Liver (tissue), 3 donors: Measurements from ENCODE around the gene ELP4.

Experiments used
- GABPA ChIP-seq, 2 donors: IDR thresholded peaks in 1 of 2; conservative IDR thresholded peaks in 1 of 2; 2 replicates each; pipeline ENCODE4 v1.6.1; 2016; ENCODE audit warnings: antibody characterized with exemption in 2 of 2, mild to moderate bottlenecking in 1 of 2, moderate library complexity in 1 of 2
- HNF4A ChIP-seq, 2 donors: conservative IDR thresholded peaks; 2 replicates each; pipeline ENCODE4 v1.6.1; 2016; ENCODE audit warnings: antibody characterized with exemption in 2 of 2, mild to moderate bottlenecking in 2 of 2
- MAX ChIP-seq: IDR thresholded peaks from 2 replicates; pipeline ENCODE4 v1.6.1; 2016; ENCODE audit warnings: antibody characterized with exemption
- RAD21 ChIP-seq, 2 donors: IDR thresholded peaks; 2 replicates each; pipeline ENCODE4 v1.6.1; 2016; ENCODE audit warnings: antibody characterized with exemption in 2 of 2, mild to moderate bottlenecking in 2 of 2
- TAF1 ChIP-seq: conservative IDR thresholded peaks from 2 replicates; pipeline ENCODE4 v1.6.1; 2016; ENCODE audit warnings: antibody characterized with exemption, mild to moderate bottlenecking
- TF ChIP-seq, protein P1 (sequence below): IDR thresholded peaks from 2 replicates; pipeline ENCODE4 v1.6.1; 2016; ENCODE audit warnings: antibody characterized with exemption, mild to moderate bottlenecking
- TF ChIP-seq, protein P2 (sequence below): fragments of 150-350 bp; IDR thresholded peaks from 2 replicates; pipeline ENCODE4 v1.5.1; 2017; ENCODE audit warnings: improper control_type of control experiment, low read depth, low read length; ENCODE audit not compliant: missing input control
- TF ChIP-seq, protein P3 (sequence below): IDR thresholded peaks from 2 replicates; pipeline ENCODE4 v1.6.1; 2016; ENCODE audit warnings: antibody characterized with exemption
- donor health status: healthy.
- donor health status: healthy.

DNA sequence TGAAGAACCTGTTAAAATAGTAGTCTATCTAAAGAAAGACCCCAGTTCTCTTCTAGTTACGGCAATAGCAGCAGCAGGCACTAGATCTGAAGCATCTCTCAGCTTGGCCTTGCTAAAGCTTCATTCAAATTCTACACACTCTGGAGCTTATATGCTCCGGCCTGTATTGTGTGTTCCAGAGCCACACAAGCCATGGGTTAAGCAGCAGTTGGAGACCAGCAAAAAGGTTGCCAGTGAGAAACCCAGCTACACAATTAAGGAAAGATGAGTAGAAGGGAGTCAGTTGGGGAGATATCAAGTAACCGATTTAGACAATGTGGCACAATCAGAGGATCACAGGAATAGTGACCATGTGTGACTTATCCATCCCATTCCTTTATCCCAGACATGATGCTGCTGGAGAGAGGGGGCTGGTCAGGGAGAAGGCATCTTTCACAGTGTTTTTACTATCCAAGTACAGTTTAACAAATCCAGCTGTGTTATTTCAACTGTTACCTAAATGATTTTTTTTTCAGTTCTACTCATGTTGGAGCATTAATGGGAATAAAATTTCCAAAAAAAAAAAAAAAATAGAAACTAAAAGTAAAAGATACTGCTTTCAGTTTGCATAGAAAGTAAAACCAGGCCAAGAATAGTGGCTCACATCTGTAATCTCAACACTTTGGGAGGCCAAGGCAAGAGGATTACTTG is 260.6 kb downstream of the ELP4 start:
- TF ChIP-seq GABPA (IDR thresholded peaks at IDR 0.05 in 1 of 2, conservative IDR thresholded peaks at IDR 0.05 in 1 of 2) (no peak), RAD21 (IDR thresholded peaks at IDR 0.05) (no peak), TAF1 (no peak), HNF4A (conservative IDR thresholded peaks at IDR 0.05) (no peak), MAX (no peak)
- TF ChIP-seq, protein P1, sequence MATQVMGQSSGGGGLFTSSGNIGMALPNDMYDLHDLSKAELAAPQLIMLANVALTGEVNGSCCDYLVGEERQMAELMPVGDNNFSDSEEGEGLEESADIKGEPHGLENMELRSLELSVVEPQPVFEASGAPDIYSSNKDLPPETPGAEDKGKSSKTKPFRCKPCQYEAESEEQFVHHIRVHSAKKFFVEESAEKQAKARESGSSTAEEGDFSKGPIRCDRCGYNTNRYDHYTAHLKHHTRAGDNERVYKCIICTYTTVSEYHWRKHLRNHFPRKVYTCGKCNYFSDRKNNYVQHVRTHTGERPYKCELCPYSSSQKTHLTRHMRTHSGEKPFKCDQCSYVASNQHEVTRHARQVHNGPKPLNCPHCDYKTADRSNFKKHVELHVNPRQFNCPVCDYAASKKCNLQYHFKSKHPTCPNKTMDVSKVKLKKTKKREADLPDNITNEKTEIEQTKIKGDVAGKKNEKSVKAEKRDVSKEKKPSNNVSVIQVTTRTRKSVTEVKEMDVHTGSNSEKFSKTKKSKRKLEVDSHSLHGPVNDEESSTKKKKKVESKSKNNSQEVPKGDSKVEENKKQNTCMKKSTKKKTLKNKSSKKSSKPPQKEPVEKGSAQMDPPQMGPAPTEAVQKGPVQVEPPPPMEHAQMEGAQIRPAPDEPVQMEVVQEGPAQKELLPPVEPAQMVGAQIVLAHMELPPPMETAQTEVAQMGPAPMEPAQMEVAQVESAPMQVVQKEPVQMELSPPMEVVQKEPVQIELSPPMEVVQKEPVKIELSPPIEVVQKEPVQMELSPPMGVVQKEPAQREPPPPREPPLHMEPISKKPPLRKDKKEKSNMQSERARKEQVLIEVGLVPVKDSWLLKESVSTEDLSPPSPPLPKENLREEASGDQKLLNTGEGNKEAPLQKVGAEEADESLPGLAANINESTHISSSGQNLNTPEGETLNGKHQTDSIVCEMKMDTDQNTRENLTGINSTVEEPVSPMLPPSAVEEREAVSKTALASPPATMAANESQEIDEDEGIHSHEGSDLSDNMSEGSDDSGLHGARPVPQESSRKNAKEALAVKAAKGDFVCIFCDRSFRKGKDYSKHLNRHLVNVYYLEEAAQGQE, result no peak
- TF ChIP-seq, protein P2, sequence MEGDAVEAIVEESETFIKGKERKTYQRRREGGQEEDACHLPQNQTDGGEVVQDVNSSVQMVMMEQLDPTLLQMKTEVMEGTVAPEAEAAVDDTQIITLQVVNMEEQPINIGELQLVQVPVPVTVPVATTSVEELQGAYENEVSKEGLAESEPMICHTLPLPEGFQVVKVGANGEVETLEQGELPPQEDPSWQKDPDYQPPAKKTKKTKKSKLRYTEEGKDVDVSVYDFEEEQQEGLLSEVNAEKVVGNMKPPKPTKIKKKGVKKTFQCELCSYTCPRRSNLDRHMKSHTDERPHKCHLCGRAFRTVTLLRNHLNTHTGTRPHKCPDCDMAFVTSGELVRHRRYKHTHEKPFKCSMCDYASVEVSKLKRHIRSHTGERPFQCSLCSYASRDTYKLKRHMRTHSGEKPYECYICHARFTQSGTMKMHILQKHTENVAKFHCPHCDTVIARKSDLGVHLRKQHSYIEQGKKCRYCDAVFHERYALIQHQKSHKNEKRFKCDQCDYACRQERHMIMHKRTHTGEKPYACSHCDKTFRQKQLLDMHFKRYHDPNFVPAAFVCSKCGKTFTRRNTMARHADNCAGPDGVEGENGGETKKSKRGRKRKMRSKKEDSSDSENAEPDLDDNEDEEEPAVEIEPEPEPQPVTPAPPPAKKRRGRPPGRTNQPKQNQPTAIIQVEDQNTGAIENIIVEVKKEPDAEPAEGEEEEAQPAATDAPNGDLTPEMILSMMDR, result no peak
- TF ChIP-seq, protein P3, sequence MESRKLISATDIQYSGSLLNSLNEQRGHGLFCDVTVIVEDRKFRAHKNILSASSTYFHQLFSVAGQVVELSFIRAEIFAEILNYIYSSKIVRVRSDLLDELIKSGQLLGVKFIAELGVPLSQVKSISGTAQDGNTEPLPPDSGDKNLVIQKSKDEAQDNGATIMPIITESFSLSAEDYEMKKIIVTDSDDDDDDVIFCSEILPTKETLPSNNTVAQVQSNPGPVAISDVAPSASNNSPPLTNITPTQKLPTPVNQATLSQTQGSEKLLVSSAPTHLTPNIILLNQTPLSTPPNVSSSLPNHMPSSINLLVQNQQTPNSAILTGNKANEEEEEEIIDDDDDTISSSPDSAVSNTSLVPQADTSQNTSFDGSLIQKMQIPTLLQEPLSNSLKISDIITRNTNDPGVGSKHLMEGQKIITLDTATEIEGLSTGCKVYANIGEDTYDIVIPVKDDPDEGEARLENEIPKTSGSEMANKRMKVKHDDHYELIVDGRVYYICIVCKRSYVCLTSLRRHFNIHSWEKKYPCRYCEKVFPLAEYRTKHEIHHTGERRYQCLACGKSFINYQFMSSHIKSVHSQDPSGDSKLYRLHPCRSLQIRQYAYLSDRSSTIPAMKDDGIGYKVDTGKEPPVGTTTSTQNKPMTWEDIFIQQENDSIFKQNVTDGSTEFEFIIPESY, result no peak
